OCI-LY3 (cell line): Measurements from ENCODE around the gene STAU1.
A peak's percentile ranks its signal among the peaks of the same experiment; 100 is the strongest.

Experiments used
- H2AFZ ChIP-seq: fragments of 200-600, 300-600 bp; shearing (Covaris generic); 2 replicates; pipeline ENCODE4 v1.6.0; 2014; ENCODE audit warnings: antibody characterized with exemption, low read depth, low read length
- H3K27ac ChIP-seq: fragments of 200-600, 300-600 bp; sonication (generic); 2 replicates; pipeline ENCODE4 v1.5.1; 2014; ENCODE audit warnings: mild to moderate bottlenecking, low read length, moderate library complexity, mixed read lengths
- H3K27me3 ChIP-seq: fragments of 200-600, 300-600 bp; sonication (generic); 2 replicates; pipeline ENCODE4 v1.6.1; 2014; ENCODE audit warnings: low read depth, low read length, mixed read lengths
- H3K36me3 ChIP-seq: fragments of 200-600, 300-600 bp; sonication (generic); replicated peaks from 2 replicates; pipeline ENCODE3; 2014; ENCODE audit warnings: low read depth, low read length, mixed read lengths
- H3K4me1 ChIP-seq: fragments of 300-600, 200-600 bp; sonication (generic); 2 replicates; pipeline ENCODE4 v1.6.1; 2014; ENCODE audit warnings: low read length, mixed read lengths
- H3K4me2 ChIP-seq: fragments of 200-600, 300-600 bp; sonication (generic); 2 replicates; pipeline ENCODE4 v1.6.1; 2014; ENCODE audit warnings: low read length, mixed read lengths
- H3K4me3 ChIP-seq: fragments of 300-600, 200-600 bp; sonication (generic); 2 replicates; pipeline ENCODE4 v1.5.1; 2014; ENCODE audit warnings: antibody characterized with exemption, mild to moderate bottlenecking, low read length, moderate library complexity
- H3K79me2 ChIP-seq: fragments of 300-600, 200-600 bp; shearing (Covaris generic); 2 replicates; pipeline ENCODE4 v1.6.1; 2014; ENCODE audit warnings: mild to moderate bottlenecking, low read length, mixed read lengths
- H3K9ac ChIP-seq: fragments of 300-600, 200-600 bp; shearing (Covaris generic); 2 replicates; pipeline ENCODE4 v1.6.0; 2014; ENCODE audit warnings: mild to moderate bottlenecking, low read length, moderate library complexity
- H3K9me3 ChIP-seq: fragments of 200-600, 300-600 bp; shearing (Covaris generic); 2 replicates; pipeline ENCODE4 v1.6.1; 2014; ENCODE audit warnings: low read length, mixed read lengths; ENCODE audit not compliant: insufficient read depth
- H4K20me1 ChIP-seq: fragments of 200-600, 300-600 bp; sonication (generic); 2 replicates; pipeline ENCODE4 v1.6.1; 2016; ENCODE audit warnings: low read length, mixed read lengths; ENCODE audit not compliant: insufficient read depth
- CTCF ChIP-seq: fragments of 200-600, 300-600 bp; sonication (generic); IDR thresholded peaks from 2 replicates; pipeline ENCODE4 v1.5.1; 2014; ENCODE audit warnings: antibody characterized with exemption, low read length, low read depth
- EZH2phosphoT487 ChIP-seq: fragments of 200-600 bp; shearing (Covaris generic); IDR thresholded peaks from 2 replicates; pipeline ENCODE4 v1.6.1; 2018; ENCODE audit warnings: antibody characterized with exemption, mixed run types, low read depth

The STAU1 gene

GRCh38 chr20:49187851-49188641, at the start of gene STAU1:
STAU1 (minus strand) TSS chr20:49188334; CDS start chr20:49166201, 22,133 bp downstream.
- TF ChIP-seq CTCF (no peak), EZH2phosphoT487 (no peak)
- H4K20me1 ChIP-seq = peaks cover 43% of the 10 kb centered on the region
- peak within 1 kb of the TSS; percentile 50 for H3K27ac ChIP-seq
- H3K79me2 ChIP-seq = peaks cover 51% of the 10 kb centered on the region
- peak within 1 kb of the TSS; percentile 78 for H3K9ac ChIP-seq
- peak within 1 kb of the TSS; percentile 91 for H3K4me2 ChIP-seq
- H3K4me1 ChIP-seq = peaks cover 19% of the 10 kb centered on the region
- peaks cover 5% of the 10 kb centered on the region; the same call in 1 of the 2 replicates for H3K27me3 ChIP-seq
- H3K9me3 ChIP-seq = no peaks in the 10 kb centered on the region
- peak within 1 kb of the TSS; percentile 99 for H2AFZ ChIP-seq
- peaks cover 7% of the 10 kb centered on the region for H3K36me3 ChIP-seq
- H3K4me3 ChIP-seq = peak within 1 kb of the TSS; percentile 83

DNA sequence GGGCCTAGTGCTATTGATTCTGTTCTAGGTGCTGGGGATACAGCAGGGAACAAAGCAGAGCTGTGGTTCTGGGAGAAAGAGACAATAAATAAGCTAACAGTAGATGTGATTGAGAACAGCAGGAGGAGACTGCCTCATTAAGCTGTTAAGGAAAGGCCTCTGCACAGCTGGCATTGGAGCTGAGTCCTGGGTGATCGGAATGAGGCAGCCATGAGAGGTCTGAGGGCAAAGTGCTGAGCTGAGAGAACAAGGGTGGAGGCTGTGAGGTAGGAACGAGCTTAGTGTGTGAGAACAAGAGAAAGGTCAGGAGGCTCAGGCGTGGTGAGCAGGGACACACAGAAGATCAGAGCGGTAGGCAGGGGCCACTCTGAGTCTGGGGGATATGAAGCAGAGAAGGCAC, 49.4 kb upstream of the STAU1 start:
- Histone ChIP-seq H2AFZ (no peak overlapping the region), H3K27me3 (no peaks in the 10 kb centered on the region), H3K27ac (no peak overlapping the region), H3K36me3 (peaks cover 67% of the 10 kb centered on the region), H3K4me3 (no peak overlapping the region), H3K4me2 (no peak overlapping the region), H3K9me3 (no peaks in the 10 kb centered on the region), H3K4me1 (no peaks in the 10 kb centered on the region), H3K79me2 (no peaks in the 10 kb centered on the region), H3K9ac (no peak overlapping the region), H4K20me1 (no peaks in the 10 kb centered on the region)
- TF ChIP-seq CTCF = no peak
- TF ChIP-seq EZH2phosphoT487 = no peak

DNA sequence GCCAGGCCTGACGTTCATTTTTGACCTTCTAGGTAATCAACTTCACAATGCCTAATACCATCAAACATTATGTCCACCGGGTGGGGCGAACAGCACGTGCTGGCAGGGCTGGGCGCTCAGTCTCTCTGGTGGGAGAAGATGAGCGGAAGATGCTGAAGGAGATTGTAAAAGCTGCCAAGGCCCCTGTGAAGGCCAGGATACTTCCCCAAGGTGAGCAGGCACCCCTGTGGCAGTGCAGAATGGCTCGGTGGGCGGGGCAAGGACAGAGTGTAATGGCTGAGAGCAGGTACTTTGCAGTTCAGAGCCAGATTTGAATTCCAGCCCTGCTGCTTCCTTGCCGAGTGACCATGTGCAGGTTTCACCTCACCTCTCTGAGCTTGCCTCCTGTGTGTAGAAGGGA, 48.2 kb upstream of the STAU1 start:
- peaks cover 2% of the 10 kb centered on the region; the same call in 1 of the 2 replicates for H3K79me2 ChIP-seq
- no peak overlapping the region for H3K9ac ChIP-seq
- TF ChIP-seq CTCF (no peak), EZH2phosphoT487 (no peak)
- H3K9me3 ChIP-seq = no peaks in the 10 kb centered on the region
- H3K27me3 ChIP-seq = no peaks in the 10 kb centered on the region
- H3K4me3 ChIP-seq = no peak overlapping the region
- no peaks in the 10 kb centered on the region for H4K20me1 ChIP-seq
- H3K4me1 ChIP-seq = peaks cover 3% of the 10 kb centered on the region
- H2AFZ ChIP-seq = no peak overlapping the region
- H3K36me3 ChIP-seq = peaks cover 67% of the 10 kb centered on the region
- no peak overlapping the region for H3K4me2 ChIP-seq
- no peak overlapping the region for H3K27ac ChIP-seq

DNA sequence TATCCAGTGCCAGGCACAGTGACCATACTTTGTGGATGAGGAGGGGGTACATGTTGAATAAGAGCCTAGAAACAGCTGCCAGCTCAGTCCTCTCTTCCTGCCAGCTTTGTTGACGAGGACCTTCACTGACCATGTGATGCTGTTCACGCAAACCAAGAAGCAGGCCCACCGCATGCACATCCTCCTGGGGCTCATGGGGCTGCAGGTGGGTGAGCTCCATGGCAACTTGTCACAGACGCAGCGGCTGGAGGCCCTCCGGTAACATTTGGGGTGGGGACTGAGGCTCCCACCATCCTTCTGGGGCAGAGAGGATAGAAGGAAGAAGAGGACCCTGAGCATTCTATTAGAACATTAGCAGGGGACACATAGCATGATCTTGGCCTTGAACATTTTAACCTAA, 46.7 kb upstream of the STAU1 start:
- Histone ChIP-seq H3K4me3 (no peak overlapping the region), H3K9me3 (no peaks in the 10 kb centered on the region), H3K27ac (no peak overlapping the region), H3K79me2 (peaks cover 9% of the 10 kb centered on the region; the same call in 1 of the 2 replicates), H3K4me1 (peaks cover 17% of the 10 kb centered on the region), H4K20me1 (no peaks in the 10 kb centered on the region), H3K4me2 (no peak overlapping the region), H3K36me3 (peaks cover 74% of the 10 kb centered on the region), H2AFZ (no peak overlapping the region), H3K27me3 (no peaks in the 10 kb centered on the region), H3K9ac (no peak overlapping the region)
- TF ChIP-seq EZH2phosphoT487 = no peak
- no peak for TF ChIP-seq CTCF
